ENCODE data around the gene DBF4B. TPM values are rescaled to one million over a fixed set of nuclear protein-coding genes. Genes with fewer than 3 reads are reported as not detected.
A peak's percentile ranks its signal among the peaks of the same experiment; 100 is the strongest.

Gene DBF4B
- total and polyA plus RNA-seq, 2 of the 13 experiments (the other 11 are each of a cell fraction or from before 2014, with no cell fraction given), result 11.7 to 13.2 TPM

DNA sequence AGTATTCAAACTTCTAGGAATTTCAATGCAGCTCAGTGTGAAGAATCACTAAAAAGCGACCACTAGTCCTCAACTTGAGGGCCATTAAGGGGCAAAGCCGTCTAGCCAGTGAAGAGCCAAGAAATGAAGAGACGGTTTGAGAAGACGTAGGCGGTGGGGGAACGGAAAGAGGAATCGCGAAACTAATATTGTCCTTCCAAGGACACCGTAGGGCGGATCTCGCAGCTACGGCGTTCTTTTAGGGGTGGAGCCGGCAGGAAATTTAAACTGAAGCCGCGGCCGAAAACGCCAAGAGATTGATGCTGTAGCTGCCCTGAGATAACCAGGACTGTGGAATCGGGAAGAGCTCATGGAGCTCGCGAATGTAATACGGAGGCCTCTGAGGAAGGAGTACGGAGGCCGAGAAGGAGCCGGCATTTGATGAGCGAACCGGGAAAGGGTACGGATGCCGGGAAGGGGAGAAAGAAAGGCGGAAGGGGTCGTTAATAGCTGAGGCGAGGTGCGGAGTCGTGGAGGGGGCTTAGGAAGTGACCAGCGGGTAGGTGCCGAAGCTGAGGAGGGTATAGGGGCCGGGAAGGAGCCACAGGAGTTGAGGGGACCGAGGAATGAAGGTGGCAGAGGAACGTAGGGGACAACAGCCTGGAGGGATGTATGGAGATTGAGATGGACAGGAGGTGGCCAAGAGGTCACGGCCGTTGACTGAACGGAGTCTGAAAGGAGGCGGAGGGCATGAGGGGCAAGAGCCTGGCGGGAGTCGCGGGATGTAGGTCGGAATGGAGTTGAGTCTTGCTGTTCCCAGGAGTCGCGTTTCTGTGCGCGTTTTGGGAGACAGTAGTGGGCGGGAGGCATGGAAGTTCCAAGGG lies at the start of gene DBF4B (continued):
- no peak for TF ChIP-seq HOXA5 (CRISPR knock-in tag; IDR thresholded peaks at IDR 0.05)
- TF ChIP-seq NR2C2 (CRISPR knock-in tag; IDR thresholded peaks at IDR 0.05; ENCODE audit: borderline replicate concordance), result peak; percentile 77
- 0 out of 2 replicates have a peak, but pooled peaks have one; percentile 70 for TF ChIP-seq ZNF510 (CRISPR knock-in tag; IDR thresholded peaks at IDR 0.05; ENCODE audit: low read depth)
- TF ChIP-seq, protein P1, sequence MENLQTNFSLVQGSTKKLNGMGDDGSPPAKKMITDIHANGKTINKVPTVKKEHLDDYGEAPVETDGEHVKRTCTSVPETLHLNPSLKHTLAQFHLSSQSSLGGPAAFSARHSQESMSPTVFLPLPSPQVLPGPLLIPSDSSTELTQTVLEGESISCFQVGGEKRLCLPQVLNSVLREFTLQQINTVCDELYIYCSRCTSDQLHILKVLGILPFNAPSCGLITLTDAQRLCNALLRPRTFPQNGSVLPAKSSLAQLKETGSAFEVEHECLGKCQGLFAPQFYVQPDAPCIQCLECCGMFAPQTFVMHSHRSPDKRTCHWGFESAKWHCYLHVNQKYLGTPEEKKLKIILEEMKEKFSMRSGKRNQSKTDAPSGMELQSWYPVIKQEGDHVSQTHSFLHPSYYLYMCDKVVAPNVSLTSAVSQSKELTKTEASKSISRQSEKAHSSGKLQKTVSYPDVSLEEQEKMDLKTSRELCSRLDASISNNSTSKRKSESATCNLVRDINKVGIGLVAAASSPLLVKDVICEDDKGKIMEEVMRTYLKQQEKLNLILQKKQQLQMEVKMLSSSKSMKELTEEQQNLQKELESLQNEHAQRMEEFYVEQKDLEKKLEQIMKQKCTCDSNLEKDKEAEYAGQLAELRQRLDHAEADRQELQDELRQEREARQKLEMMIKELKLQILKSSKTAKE (CRISPR knock-in tag; IDR thresholded peaks at IDR 0.05; ENCODE audit: borderline replicate concordance), result 0 out of 2 replicates have a peak, but pooled peaks have one; percentile 37
- no peak for TF ChIP-seq AGO1 (IDR thresholded peaks at IDR 0.05; ENCODE audit: low read depth, low read length, poor library complexity, severe bottlenecking)
- 0 out of 2 replicates have a peak, but pooled peaks have one; percentile 62 for TF ChIP-seq SMYD3 (CRISPR knock-in tag; IDR thresholded peaks at IDR 0.05)
- TF ChIP-seq, protein P2, sequence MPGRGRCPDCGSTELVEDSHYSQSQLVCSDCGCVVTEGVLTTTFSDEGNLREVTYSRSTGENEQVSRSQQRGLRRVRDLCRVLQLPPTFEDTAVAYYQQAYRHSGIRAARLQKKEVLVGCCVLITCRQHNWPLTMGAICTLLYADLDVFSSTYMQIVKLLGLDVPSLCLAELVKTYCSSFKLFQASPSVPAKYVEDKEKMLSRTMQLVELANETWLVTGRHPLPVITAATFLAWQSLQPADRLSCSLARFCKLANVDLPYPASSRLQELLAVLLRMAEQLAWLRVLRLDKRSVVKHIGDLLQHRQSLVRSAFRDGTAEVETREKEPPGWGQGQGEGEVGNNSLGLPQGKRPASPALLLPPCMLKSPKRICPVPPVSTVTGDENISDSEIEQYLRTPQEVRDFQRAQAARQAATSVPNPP (CRISPR knock-in tag; IDR thresholded peaks at IDR 0.05), result peak; percentile 66; the same call in 1 of the 2 replicates
- TF ChIP-seq ZBTB42 (CRISPR knock-in tag; IDR thresholded peaks at IDR 0.05), result 0 out of 2 replicates have a peak, but pooled peaks have one; percentile 70
- peak; percentile 96 for TF ChIP-seq ZNF776 (CRISPR knock-in tag; IDR thresholded peaks at IDR 0.05)
- TF ChIP-seq ZFP36L1 (CRISPR knock-in tag; IDR thresholded peaks at IDR 0.05), result peak; percentile 74; the same call in 1 of the 2 replicates
- peak; percentile 96 for TF ChIP-seq ZNF350 (CRISPR knock-in tag; IDR thresholded peaks at IDR 0.05; ENCODE audit: borderline replicate concordance, low read depth)
- TF ChIP-seq ZNF850 (CRISPR knock-in tag; conservative IDR thresholded peaks at IDR 0.05), result no peak
- no peak for TF ChIP-seq HNRNPL (IDR thresholded peaks at IDR 0.05; ENCODE audit: low read depth, low read length)
- TF ChIP-seq, protein P3, sequence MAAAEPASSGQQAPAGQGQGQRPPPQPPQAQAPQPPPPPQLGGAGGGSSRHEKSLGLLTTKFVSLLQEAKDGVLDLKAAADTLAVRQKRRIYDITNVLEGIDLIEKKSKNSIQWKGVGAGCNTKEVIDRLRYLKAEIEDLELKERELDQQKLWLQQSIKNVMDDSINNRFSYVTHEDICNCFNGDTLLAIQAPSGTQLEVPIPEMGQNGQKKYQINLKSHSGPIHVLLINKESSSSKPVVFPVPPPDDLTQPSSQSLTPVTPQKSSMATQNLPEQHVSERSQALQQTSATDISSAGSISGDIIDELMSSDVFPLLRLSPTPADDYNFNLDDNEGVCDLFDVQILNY (CRISPR knock-in tag; conservative IDR thresholded peaks at IDR 0.05), result peak; percentile 96
- no peak for TF ChIP-seq HMGA1 (CRISPR knock-in tag; conservative IDR thresholded peaks at IDR 0.05)
- TF ChIP-seq PLRG1 (conservative IDR thresholded peaks at IDR 0.05), result no peak
- no peak for TF ChIP-seq MAFF (IDR thresholded peaks at IDR 0.05; ENCODE audit: low read depth, low read length)
- no peak for TF ChIP-seq XBP1 (CRISPR knock-in tag; IDR thresholded peaks at IDR 0.05)
- no peak for TF ChIP-seq ZNF432 (CRISPR knock-in tag; IDR thresholded peaks at IDR 0.05; ENCODE audit: borderline replicate concordance)
- no peak; the same call in 1 of the 2 replicates for TF ChIP-seq ZNF160 (CRISPR knock-in tag; IDR thresholded peaks at IDR 0.05)
- TF ChIP-seq FLYWCH1 (CRISPR knock-in tag; IDR thresholded peaks at IDR 0.05), result no peak
- TF ChIP-seq HOXA9 (CRISPR knock-in tag; IDR thresholded peaks at IDR 0.05; ENCODE audit: borderline replicate concordance), result no peak; the same call in 1 of the 2 replicates
- TF ChIP-seq PHF21A (CRISPR knock-in tag; IDR thresholded peaks at IDR 0.05), result no peak; the same call in none of the 2 replicates
- peak; percentile 87; the same call in 1 of the 2 replicates for TF ChIP-seq ZNF556 (CRISPR knock-in tag; IDR thresholded peaks at IDR 0.05; ENCODE audit: borderline replicate concordance)

Measured in HepG2 (cell line).